Measurements from ENCODE around the gene PGBD5.

- TF ChIP-seq CTCF (IDR thresholded peaks at IDR 0.05) (no peak), POLR2A (IDR thresholded peaks at IDR 0.05) (no peak)
These were observed 84.1 kb downstream of the PGBD5 start for GRCh38 chr1:230342019-230342418.
